Measurements from ENCODE around the gene PLEK2.
"Not testable (repeated sequence)": the region's sequence is repeated elsewhere in the genome, so short reads cannot be mapped to it uniquely, and the experiment has no call there.

Gene PLEK2

DNA sequence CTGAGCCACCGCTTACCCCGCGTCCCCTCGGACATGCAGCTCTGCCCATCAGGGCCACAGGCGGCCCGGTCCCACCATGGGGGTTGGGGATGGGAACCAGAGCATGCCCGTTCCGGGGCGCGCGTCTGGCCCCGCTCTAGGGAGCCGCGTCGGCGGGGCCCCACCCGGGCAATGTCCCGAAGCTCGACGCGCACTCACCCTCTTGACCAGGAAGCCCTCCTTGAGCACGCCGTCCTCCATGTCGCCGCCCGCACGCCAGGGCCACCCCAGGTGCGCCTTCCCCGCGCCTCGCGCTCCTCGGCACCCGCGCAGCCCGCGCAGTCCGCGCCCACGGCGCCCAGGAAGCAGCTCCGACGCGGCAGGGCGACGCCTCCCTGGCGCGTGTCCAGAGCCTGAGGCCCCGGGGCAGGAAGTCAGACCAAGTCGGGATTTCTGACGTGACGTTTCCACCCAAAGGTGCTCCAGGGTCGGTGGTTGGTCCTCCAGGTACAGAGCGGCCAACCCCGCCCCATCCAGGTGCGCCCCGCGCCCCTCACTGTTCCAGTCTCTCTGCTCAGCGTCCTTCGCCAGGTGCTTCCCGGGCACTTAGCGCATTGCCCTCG lies at the start of gene PLEK2:
PLEK2 (minus strand) TSS at position 346 of the 602 bp plus-strand sequence; CDS start at position 240, 106 bp downstream.
- in situ Hi-C loops (cut with HindIII; ENCODE audit: low pct_unique_long_range_greater_than_20kb, low sequenced_read_pairs): no loop called here
- TF ChIP-seq JUND (IDR thresholded peaks at IDR 0.05; ENCODE audit: low read depth): no peak
- peak; percentile 51 to 88 for DNase-seq (ENCODE audit: low read depth in 1 of 2, low spot score in 1 of 2)

DNA sequence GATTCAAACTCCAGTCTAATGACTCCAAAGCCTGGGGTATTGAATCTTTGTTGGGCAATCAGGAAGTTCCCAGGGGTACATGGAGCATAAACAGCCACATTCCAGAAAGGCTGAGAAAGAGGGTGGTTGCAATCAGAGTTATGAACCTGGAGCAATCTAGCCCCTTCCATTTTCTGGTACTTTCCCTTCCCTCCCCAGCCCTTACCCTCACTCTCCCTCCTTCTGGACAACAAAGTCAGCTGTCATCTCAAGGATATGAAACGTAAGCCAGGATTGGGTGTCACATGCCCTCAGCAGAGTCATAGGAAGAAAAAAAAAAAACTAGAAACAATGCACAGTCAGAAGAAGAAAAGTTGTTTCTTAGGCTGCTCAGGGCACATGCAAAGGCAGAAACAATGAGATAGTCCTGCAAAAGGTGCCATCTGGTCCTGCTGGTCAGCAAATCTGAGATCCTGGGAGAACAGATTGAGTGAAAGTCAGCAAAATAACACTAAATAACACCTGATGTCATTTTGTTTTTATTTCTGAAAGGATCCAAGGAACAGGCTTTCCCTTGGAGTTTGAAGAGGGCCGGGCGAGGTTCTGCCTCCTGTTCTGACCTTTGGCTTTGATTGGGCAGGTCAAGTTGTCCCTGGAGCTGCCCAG lies 49.5 kb upstream of the PLEK2 start:
- no peak for TF ChIP-seq JUND (IDR thresholded peaks at IDR 0.05; ENCODE audit: low read depth)
- in situ Hi-C loops (cut with HindIII; ENCODE audit: low pct_unique_long_range_greater_than_20kb, low sequenced_read_pairs): no loop called here
- DNase-seq (ENCODE audit: low read depth in 1 of 2, low spot score in 1 of 2): no peak

GRCh38 chr14:67459336-67459735 lies 47.4 kb upstream of the PLEK2 start:
- in situ Hi-C loops (cut with HindIII; ENCODE audit: low pct_unique_long_range_greater_than_20kb, low sequenced_read_pairs): no loop called here
- no peak for TF ChIP-seq JUND (IDR thresholded peaks at IDR 0.05; ENCODE audit: low read depth)
- no peak for DNase-seq (ENCODE audit: low read depth in 1 of 2, low spot score in 1 of 2)

DNA sequence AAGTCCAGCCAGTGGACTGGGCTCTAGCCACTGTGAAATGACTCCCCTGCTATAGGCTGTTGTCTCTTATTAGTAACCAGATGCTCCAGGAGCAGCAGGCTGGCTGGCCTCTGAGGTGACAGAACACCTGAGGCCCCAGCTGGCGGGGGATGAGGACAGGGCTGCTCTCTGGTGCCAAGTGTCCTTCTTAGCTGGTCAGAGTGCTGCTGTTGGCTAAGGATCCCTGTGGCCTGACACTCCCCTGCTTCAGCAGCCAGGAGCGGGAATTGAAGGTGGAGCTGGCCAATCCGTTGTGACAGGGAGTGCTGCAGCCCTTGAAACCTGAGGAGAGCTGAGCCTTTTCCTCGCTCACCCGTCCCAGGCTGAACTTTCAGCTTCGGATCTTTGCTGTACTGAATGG lies 45.8 kb upstream of the PLEK2 start:
- TF ChIP-seq JUND (IDR thresholded peaks at IDR 0.05; ENCODE audit: low read depth): no peak
- peak; percentile 43 to 95 for DNase-seq (ENCODE audit: low read depth in 1 of 2, low spot score in 1 of 2)
- in situ Hi-C loops (cut with HindIII; ENCODE audit: low pct_unique_long_range_greater_than_20kb, low sequenced_read_pairs): no loop called here

DNA sequence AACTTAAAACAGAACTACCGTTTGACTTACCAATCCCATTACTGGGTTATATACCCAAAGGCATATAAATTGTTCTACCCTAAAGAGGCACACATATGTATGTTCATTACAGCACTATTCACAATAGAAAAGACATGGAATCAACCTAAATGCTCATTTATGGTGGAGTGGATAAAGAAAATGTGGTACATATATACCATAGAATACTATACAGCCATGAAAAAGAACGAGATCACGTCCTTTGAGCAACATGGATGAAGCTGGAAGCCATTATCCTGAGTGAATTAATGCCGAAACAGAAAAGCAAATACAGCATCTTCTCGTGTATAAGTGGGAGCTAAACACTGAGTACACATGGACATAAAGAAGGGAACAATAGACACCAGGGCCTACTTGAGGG lies 44.8 kb upstream of the PLEK2 start:
- in situ Hi-C loops (cut with HindIII; ENCODE audit: low pct_unique_long_range_greater_than_20kb, low sequenced_read_pairs): no loop called here
- no peak for TF ChIP-seq JUND (IDR thresholded peaks at IDR 0.05; ENCODE audit: low read depth)
- no peak for DNase-seq (ENCODE audit: low read depth in 1 of 2, low spot score in 1 of 2)

DNA sequence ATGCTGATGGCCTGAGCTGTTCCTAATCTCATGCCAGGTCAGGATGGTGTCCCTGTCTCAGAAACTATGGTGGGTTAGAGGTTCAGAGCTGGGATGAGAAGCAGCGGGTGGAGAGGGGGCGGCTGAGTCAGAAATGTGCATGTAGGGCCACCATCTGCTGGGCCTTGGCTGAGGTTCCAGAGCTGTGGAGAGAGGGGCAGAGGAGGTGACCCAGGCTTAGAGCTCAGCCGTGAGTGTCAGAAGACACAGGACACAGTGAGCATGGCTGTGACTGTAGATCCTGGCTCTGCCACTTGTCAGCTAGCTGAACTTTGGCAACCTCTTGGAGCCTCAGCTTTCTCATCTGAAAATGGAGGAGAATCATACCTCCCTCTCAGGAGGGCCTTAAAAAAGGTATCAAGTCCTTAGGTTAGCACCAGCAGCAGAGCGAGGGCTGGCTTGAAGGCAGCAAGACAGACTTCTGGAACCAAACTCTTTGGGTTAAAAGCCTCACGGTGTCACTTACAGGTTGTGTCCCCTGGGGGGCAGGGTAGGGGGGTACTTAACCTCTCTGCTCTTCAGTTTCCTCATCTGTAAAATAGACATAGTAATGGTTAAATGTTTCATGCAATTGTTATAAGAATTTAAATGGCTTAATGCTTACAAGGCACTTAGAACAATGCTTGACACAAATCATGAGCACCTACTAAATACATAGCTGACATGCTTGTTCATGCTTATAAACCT lies 41.8 kb upstream of the PLEK2 start:
- in situ Hi-C loops (cut with HindIII; ENCODE audit: low pct_unique_long_range_greater_than_20kb, low sequenced_read_pairs): no loop called here
- no peak for DNase-seq (ENCODE audit: low read depth in 1 of 2, low spot score in 1 of 2)
- no peak for TF ChIP-seq JUND (IDR thresholded peaks at IDR 0.05; ENCODE audit: low read depth)

GRCh38 chr14:67451667-67452066 lies 39.7 kb upstream of the PLEK2 start:
- in situ Hi-C loops (cut with HindIII; ENCODE audit: low pct_unique_long_range_greater_than_20kb, low sequenced_read_pairs); DNase-seq (ENCODE audit: low read depth in 1 of 2, low spot score in 1 of 2): not testable (repeated sequence)

DNA sequence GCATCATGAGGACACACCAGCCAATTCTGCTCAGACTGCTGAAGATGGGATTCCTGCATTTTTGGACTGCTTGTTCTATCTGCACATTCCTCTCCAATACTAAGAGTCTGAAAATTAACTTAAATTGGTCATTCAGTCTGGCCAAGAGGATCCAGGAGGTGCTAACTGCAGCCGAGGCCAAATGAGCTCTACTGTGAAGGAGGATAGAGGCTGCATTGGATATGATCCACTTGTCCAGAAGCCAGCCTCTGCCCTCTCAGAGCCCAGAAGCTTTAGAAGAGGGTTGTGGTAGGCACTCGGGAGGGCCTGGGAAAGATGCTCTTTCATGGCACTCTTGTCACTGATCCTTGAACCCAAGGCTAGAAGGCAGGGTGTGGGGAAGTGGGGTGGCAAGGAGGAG lies 37.1 kb upstream of the PLEK2 start:
- no peak for TF ChIP-seq JUND (IDR thresholded peaks at IDR 0.05; ENCODE audit: low read depth)
- DNase-seq (ENCODE audit: low read depth in 1 of 2, low spot score in 1 of 2): no peak
- in situ Hi-C loops (cut with HindIII; ENCODE audit: low pct_unique_long_range_greater_than_20kb, low sequenced_read_pairs): loop anchor here (25.0 kb wide), 1 partner anchor 138 kb away; no protein-coding TSS in a partner anchor

- TF ChIP-seq JUND (IDR thresholded peaks at IDR 0.05; ENCODE audit: low read depth): no peak
- in situ Hi-C loops (cut with HindIII; ENCODE audit: low pct_unique_long_range_greater_than_20kb, low sequenced_read_pairs): loop anchor here (25.0 kb wide), 1 partner anchor 140 kb away; no protein-coding TSS in a partner anchor
- DNase-seq (ENCODE audit: low read depth in 1 of 2, low spot score in 1 of 2): no peak
Measured at GRCh38 chr14:67447033-67447381, 35.0 kb upstream of the PLEK2 start.

DNA sequence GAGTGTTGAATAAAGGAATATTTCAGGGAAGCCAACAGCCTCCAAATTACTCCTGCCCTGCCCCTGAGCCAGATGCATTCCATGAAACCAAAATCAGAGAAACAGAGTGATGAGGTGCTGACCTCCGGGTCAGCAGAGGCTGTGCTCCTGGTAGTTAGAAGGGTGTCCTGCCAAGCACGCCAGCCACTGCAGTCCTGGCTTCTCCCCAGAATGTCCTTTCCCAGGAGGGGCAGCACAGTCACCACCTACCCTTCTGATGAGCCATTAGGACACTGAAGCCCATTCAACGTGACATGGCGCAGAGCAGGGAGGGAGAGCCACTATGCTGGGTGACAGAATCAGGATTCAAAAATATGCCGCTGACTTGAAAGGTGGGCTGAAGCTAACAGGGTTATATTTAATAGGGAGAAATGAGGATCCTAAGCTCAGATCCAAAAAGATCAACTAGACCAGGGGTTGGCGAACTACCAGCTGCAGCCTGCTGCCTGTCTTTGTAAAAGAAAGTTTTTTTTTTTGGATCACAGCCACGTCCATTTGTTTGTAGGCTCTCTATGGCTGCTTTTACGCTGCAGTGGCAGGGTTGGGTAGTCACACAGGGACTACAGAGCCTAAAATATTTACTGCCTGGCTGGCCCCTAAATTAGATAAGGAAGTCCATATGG lies 34.5 kb upstream of the PLEK2 start:
- in situ Hi-C loops (cut with HindIII; ENCODE audit: low pct_unique_long_range_greater_than_20kb, low sequenced_read_pairs): loop anchor here (25.0 kb wide), 1 partner anchor 141 kb away; no protein-coding TSS in a partner anchor
- DNase-seq (ENCODE audit: low read depth in 1 of 2, low spot score in 1 of 2): no peak
- no peak for TF ChIP-seq JUND (IDR thresholded peaks at IDR 0.05; ENCODE audit: low read depth)

DNA sequence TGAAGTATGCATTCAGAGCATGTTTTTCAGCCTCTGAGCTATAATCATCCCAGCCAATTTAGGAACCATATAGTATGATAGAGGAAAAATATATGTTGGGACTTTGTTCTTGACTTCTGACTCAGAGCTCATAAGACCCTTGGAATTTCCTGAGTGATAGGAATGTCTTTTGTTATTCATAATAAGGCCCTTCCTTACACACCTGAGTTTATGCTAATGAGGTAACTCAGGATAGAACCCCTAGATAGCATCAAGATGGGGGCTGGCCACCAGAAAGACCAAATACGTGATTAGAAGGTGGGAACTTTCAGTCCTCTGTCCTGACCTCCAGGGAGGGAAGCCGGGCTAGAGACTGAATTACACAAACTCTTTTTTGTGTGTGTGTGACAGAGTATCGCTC lies 32.4 kb upstream of the PLEK2 start:
- DNase-seq (ENCODE audit: low read depth in 1 of 2, low spot score in 1 of 2): no peak
- in situ Hi-C loops (cut with HindIII; ENCODE audit: low pct_unique_long_range_greater_than_20kb, low sequenced_read_pairs): loop anchor here (25.0 kb wide), 1 partner anchor 143 kb away; no protein-coding TSS in a partner anchor
- no peak for TF ChIP-seq JUND (IDR thresholded peaks at IDR 0.05; ENCODE audit: low read depth)

GRCh38 chr14:67442139-67442906 lies 30.4 kb upstream of the PLEK2 start:
- no peak for TF ChIP-seq JUND (IDR thresholded peaks at IDR 0.05; ENCODE audit: low read depth)
- in situ Hi-C loops (cut with HindIII; ENCODE audit: low pct_unique_long_range_greater_than_20kb, low sequenced_read_pairs): loop anchor here (25.0 kb wide), 1 partner anchor 145 kb away; no protein-coding TSS in a partner anchor
- peak in 1 of 2 experiments; percentile 80 for DNase-seq (ENCODE audit: low read depth in 1 of 2, low spot score in 1 of 2)

Measured in T47D (cell line).